ENCODE measurements around the gene RENBP.

GRCh38 chrX:153957224-153957623 is 12.8 kb upstream of the RENBP start:
- TF ChIP-seq TAF1 (conservative IDR thresholded peaks at IDR 0.05) (no peak), RAD21 (IDR thresholded peaks at IDR 0.05) (no peak), CTCF (IDR thresholded peaks at IDR 0.05; ENCODE audit: low read depth, low read length, missing input control) (no peak), EGR1 (IDR thresholded peaks at IDR 0.05; ENCODE audit: low read depth in 2 of 2) (no peak), JUND (IDR thresholded peaks at IDR 0.05) (no peak), GABPA (IDR thresholded peaks at IDR 0.05 in 1 of 2, conservative IDR thresholded peaks at IDR 0.05 in 1 of 2) (no peak)
- TF ChIP-seq, protein P1, sequence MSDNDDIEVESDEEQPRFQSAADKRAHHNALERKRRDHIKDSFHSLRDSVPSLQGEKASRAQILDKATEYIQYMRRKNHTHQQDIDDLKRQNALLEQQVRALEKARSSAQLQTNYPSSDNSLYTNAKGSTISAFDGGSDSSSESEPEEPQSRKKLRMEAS (IDR thresholded peaks at IDR 0.05), result no peak
- TF ChIP-seq, protein P2, sequence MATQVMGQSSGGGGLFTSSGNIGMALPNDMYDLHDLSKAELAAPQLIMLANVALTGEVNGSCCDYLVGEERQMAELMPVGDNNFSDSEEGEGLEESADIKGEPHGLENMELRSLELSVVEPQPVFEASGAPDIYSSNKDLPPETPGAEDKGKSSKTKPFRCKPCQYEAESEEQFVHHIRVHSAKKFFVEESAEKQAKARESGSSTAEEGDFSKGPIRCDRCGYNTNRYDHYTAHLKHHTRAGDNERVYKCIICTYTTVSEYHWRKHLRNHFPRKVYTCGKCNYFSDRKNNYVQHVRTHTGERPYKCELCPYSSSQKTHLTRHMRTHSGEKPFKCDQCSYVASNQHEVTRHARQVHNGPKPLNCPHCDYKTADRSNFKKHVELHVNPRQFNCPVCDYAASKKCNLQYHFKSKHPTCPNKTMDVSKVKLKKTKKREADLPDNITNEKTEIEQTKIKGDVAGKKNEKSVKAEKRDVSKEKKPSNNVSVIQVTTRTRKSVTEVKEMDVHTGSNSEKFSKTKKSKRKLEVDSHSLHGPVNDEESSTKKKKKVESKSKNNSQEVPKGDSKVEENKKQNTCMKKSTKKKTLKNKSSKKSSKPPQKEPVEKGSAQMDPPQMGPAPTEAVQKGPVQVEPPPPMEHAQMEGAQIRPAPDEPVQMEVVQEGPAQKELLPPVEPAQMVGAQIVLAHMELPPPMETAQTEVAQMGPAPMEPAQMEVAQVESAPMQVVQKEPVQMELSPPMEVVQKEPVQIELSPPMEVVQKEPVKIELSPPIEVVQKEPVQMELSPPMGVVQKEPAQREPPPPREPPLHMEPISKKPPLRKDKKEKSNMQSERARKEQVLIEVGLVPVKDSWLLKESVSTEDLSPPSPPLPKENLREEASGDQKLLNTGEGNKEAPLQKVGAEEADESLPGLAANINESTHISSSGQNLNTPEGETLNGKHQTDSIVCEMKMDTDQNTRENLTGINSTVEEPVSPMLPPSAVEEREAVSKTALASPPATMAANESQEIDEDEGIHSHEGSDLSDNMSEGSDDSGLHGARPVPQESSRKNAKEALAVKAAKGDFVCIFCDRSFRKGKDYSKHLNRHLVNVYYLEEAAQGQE (IDR thresholded peaks at IDR 0.05), result no peak

Measured in liver (tissue), 3 donors.